ENCODE data around the gene RPL36AL.

GRCh38 chr14:49637534-49638078 lies 17.2 kb upstream of the RPL36AL start:
- TF ChIP-seq CTCF (IDR thresholded peaks at IDR 0.05), result no peak
- no peak for TF ChIP-seq EZH2 (IDR thresholded peaks at IDR 0.05; ENCODE audit: borderline replicate concordance, insufficient read depth, low read depth, low read length, poor library complexity, severe bottlenecking)
